B cell (primary cell): ENCODE data around the gene AP5S1. TPM values are rescaled to one million over a fixed set of nuclear protein-coding genes. Genes with fewer than 3 reads are reported as not detected.
A peak's percentile ranks its signal among the peaks of the same experiment; 100 is the strongest.

ENCODE experiments used
- ATAC-seq: fragments of 200-7000 bp; cut with Tn5 transposase; one replicate; pipeline ENCODE4 v1.10.0; 2021; ENCODE audit warnings: low read depth, mild to moderate bottlenecking, moderate number of reproducible peaks, moderate library complexity
- CTCF ChIA-PET: fragments of 350-600 bp; sonication (Branson Sonifier 250); formaldehyde crosslinking; loops from one replicate; lab custom pipeline; 2021; ENCODE audit warnings: antibody characterized with exemption, inconsistent platforms; lab: Charles Lee
- POLR2A ChIA-PET: fragments of 350-600 bp; sonication (Branson Sonifier 250); formaldehyde crosslinking; loops from one replicate; lab custom pipeline; 2021; ENCODE audit warnings: antibody characterized with exemption; lab: Charles Lee
- DNase-seq: peaks from one replicate; pipeline ENCODE4 v3.0.0; 2013
- H2AFZ ChIP-seq: 2 replicates; pipeline ENCODE4 v1.6.1; 2012; ENCODE audit warnings: mild to moderate bottlenecking, low read depth, low read length; ENCODE audit not compliant: insufficient read depth, poor library complexity, severe bottlenecking
- H3K27ac ChIP-seq, 2 donors: 1 replicate in 1 of 2; 2 replicates in 1 of 2; pipeline ENCODE4 v1.5.1; 2012 to 2013; ENCODE audit warnings: low read length in 2 of 2, mild to moderate bottlenecking in 2 of 2, moderate library complexity in 1 of 2
- H3K27me3 ChIP-seq, 4 experiments: fragments of 200-600 bp in 1 of 4; sonication (generic) in 1 of 4; replicated peaks in 1 of 4; 1 replicate in 2 of 4; 2 replicates in 2 of 4; pipeline versions ENCODE4 v1.6.1 to v1.7.0; 2013 to 2016; ENCODE audit warnings: low read length in 3 of 4, mild to moderate bottlenecking in 2 of 4, mixed read lengths in 1 of 4, moderate library complexity in 1 of 4; ENCODE audit not compliant: insufficient read depth in 4 of 4, control insufficient read depth in 3 of 4; ENCODE audit errors: control extremely low read depth in 1 of 4
- H3K36me3 ChIP-seq, 2 experiments: replicated peaks in 1 of 2; 1 replicate in 1 of 2; 2 replicates in 1 of 2; pipeline versions ENCODE4 v1.6.1 to v1.7.1; 2013; ENCODE audit warnings: low read length in 1 of 2; ENCODE audit not compliant: insufficient read depth in 2 of 2, control insufficient read depth in 1 of 2; ENCODE audit errors: control extremely low read depth in 1 of 2, extremely low read depth in 1 of 2
- H3K4me1 ChIP-seq, 2 donors: fragments of 200-600 bp in 1 of 2; sonication (generic) in 1 of 2; 1 replicate in 1 of 2; 2 replicates in 1 of 2; pipeline versions ENCODE4 v1.5.1 to v1.6.1; 2013 to 2017; ENCODE audit warnings: low read length in 2 of 2; ENCODE audit not compliant: control insufficient read depth in 2 of 2, insufficient read depth in 2 of 2
- H3K4me2 ChIP-seq: replicated peaks from 2 replicates; pipeline ENCODE3; 2012; ENCODE audit warnings: mild to moderate bottlenecking, low read depth, low read length; ENCODE audit not compliant: poor library complexity, severe bottlenecking
- H3K4me3 ChIP-seq, 5 experiments: fragments of 200-600 bp in 1 of 5; sonication (generic) in 1 of 5; 1 replicate in 3 of 5; 2 replicates in 2 of 5; pipeline versions ENCODE4 v1.5.1 to v1.7.0; 2011 to 2016; ENCODE audit warnings: low read length in 4 of 5, mild to moderate bottlenecking in 4 of 5, low read depth in 2 of 5, control low read depth in 1 of 5, moderate library complexity in 1 of 5; ENCODE audit not compliant: insufficient read depth in 1 of 5; ENCODE audit errors: control extremely low read depth in 1 of 5, extremely low read depth in 1 of 5
- H3K79me2 ChIP-seq: fragments of 200-600 bp; sonication (generic); one replicate; pipeline ENCODE4 v1.6.0; 2016; ENCODE audit warnings: low read length; ENCODE audit not compliant: control insufficient read depth, insufficient read depth
- H3K9ac ChIP-seq: fragments of 200-600 bp; sonication (generic); 2 replicates; pipeline ENCODE4 v1.6.1; 2017; ENCODE audit warnings: mild to moderate bottlenecking, low read length, moderate library complexity
- H3K9me3 ChIP-seq, 3 donors: one replicate each; pipeline versions ENCODE4 v1.6.1 to v1.7.1; 2013; ENCODE audit warnings: low read length in 2 of 3; ENCODE audit not compliant: control insufficient read depth in 2 of 3, insufficient read depth in 1 of 3; ENCODE audit errors: control extremely low read depth in 1 of 3
- H4K20me1 ChIP-seq: 2 replicates; pipeline ENCODE4 v1.6.0; 2012; ENCODE audit warnings: mild to moderate bottlenecking, low read length; ENCODE audit not compliant: insufficient read depth, control insufficient read depth, poor library complexity, severe bottlenecking
- H3K27ac Mint-ChIP-seq: one replicate; pipeline ENCODE4 v1.8.0; 2021; ENCODE audit warnings: mixed read lengths
- H3K27me3 Mint-ChIP-seq: one replicate; pipeline ENCODE4 v1.8.0; 2021; ENCODE audit warnings: mixed read lengths
- H3K4me1 Mint-ChIP-seq: one replicate; pipeline ENCODE4 v1.8.0; 2021; ENCODE audit warnings: mixed read lengths
- H3K4me3 Mint-ChIP-seq: one replicate; pipeline ENCODE4 v1.8.0; 2021; ENCODE audit warnings: mixed read lengths
- H3K9me3 Mint-ChIP-seq: one replicate; pipeline ENCODE4 v1.8.0; 2022; ENCODE audit warnings: mixed read lengths; ENCODE audit not compliant: insufficient read depth
- EZH2 ChIP-seq: IDR thresholded peaks from 2 replicates; pipeline ENCODE4 v1.6.1; 2012; ENCODE audit warnings: borderline replicate concordance, low read depth, mild to moderate bottlenecking, moderate library complexity, low read length; ENCODE audit not compliant: insufficient read depth, poor library complexity, severe bottlenecking
- WGBS: methylation state at CpG from one replicate; pipeline ENCODE4 v1.1.5; 2013; ENCODE audit warnings: missing lambda C conversion rate; ENCODE audit not compliant: insufficient coverage; 5-methylcytosine and 5-hydroxymethylcytosine counted together
- intact Hi-C: fragments of 100-400 bp; cut with micrococcal nuclease; formaldehyde crosslinking; loops from one replicate; pipeline ENCODE4 v1.10.0; 2022
- polyA plus RNA-seq: library from polyadenylated mRNA; depleted of rRNA; stranded (reverse); fragments of >200 nt; gene quantifications from 2 replicates; pipeline ENCODE4 v1.2.3, GENCODE V29; 2012
- total RNA-seq, 2 donors: library from RNA; stranded (reverse); fragments of 120-200 nt in 1 of 2; gene quantifications; 1 replicate in 1 of 2; 2 replicates in 1 of 2; pipeline versions ENCODE4 v1.2.3 to v1.2.4, GENCODE V29; 2013 to 2022
- TF ChIP-seq, protein P1 (sequence below): fragments of 200-600 bp; IDR thresholded peaks from one replicate; pipeline ENCODE4 v1.8.0; 2022; ENCODE audit warnings: antibody characterized with exemption, mild to moderate bottlenecking

The AP5S1 gene
- total and polyA plus RNA-seq, 2 donors (not counting 1 experiment from before 2014, with no cell fraction given) = 9.2 to 12.6 TPM

GRCh38 chr20:3847429-3847940 is 27.1 kb downstream of the AP5S1 start:
- no peaks in the 10 kb centered on the region for H3K27me3 Mint-ChIP-seq
- POLR2A ChIA-PET = interaction anchor here (0.6 to 1.5 kb wide), 3 partner anchors 27 to 79 kb away, joined by 3 read pairs; partner anchors contain the start of genes ADISSP and AP5S1

DNA sequence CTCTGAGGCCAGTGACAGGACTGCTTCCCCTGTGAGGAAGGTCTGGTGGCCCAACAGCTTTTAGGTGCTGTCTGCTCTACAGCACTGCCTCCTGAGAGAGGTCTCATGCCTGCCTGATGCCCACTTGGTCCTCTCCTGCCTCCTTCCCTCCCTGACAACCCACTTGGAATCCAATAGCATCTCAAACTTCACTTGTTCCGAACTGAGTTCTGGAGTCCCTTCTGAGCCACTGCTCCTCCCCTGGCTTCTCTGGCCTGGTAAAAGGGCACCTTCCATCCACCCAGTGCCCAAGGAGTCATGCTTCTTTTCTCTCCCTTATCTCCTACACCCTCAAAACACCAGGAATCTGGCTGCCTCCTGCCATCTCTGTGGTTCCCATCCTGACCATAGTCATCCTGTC is 28.2 kb downstream of the AP5S1 start:
- Histone ChIP-seq H3K79me2 (peaks cover 44% of the 10 kb centered on the region), H4K20me1 (peaks cover 13% of the 10 kb centered on the region), H2AFZ (no peak overlapping the region), H3K9ac (no peak overlapping the region), H3K36me3 (no peaks in the 10 kb centered on the region), H3K9me3 (no peaks in the 10 kb centered on the region), H3K4me3 (no peak overlapping the region), H3K4me2 (no peak overlapping the region), H3K27me3 (no peaks in the 10 kb centered on the region), H3K4me1 (peaks cover 8 to 18% of the 10 kb centered on the region in 2 donors), H3K27ac (no peak overlapping the region)
- no peak for TF ChIP-seq EZH2
- TF ChIP-seq, protein P1, sequence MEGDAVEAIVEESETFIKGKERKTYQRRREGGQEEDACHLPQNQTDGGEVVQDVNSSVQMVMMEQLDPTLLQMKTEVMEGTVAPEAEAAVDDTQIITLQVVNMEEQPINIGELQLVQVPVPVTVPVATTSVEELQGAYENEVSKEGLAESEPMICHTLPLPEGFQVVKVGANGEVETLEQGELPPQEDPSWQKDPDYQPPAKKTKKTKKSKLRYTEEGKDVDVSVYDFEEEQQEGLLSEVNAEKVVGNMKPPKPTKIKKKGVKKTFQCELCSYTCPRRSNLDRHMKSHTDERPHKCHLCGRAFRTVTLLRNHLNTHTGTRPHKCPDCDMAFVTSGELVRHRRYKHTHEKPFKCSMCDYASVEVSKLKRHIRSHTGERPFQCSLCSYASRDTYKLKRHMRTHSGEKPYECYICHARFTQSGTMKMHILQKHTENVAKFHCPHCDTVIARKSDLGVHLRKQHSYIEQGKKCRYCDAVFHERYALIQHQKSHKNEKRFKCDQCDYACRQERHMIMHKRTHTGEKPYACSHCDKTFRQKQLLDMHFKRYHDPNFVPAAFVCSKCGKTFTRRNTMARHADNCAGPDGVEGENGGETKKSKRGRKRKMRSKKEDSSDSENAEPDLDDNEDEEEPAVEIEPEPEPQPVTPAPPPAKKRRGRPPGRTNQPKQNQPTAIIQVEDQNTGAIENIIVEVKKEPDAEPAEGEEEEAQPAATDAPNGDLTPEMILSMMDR = no peak
- H3K4me3 Mint-ChIP-seq = peak overlapping the region; percentile 76
- no peak for ATAC-seq
- ChIA-PET CTCF (interaction anchor here (1.3 kb wide), 1 partner anchor 28 kb away, joined by 4 read pairs; the partner anchor contains the start of gene AP5S1), POLR2A (interaction anchor here (0.6 kb wide), 1 partner anchor 8 kb away, joined by 5 read pairs; no protein-coding TSS in a partner anchor)
- WGBS = 100% methylated on average over 1 of the region's 1 CpG
- intact Hi-C loops = no loop called here
- H3K9me3 Mint-ChIP-seq = no peaks in the 10 kb centered on the region
- H3K27ac Mint-ChIP-seq = peak overlapping the region; percentile 53
- H3K27me3 Mint-ChIP-seq = no peaks in the 10 kb centered on the region
- peaks cover 32% of the 10 kb centered on the region for H3K4me1 Mint-ChIP-seq
- DNase-seq = no peak

More at GRCh38 chr20:3847429-3847940, 27.1 kb downstream of the AP5S1 start:
- ATAC-seq = no peak
- Histone ChIP-seq H3K4me3 (peak overlapping the region; percentile 59 to 93 (median 86)), H3K27me3 (no peaks in the 10 kb centered on the region), H3K4me1 (peaks cover 8 to 18% of the 10 kb centered on the region in 2 donors), H3K9me3 (no peaks in the 10 kb centered on the region), H4K20me1 (peaks cover 13% of the 10 kb centered on the region), H3K4me2 (peak overlapping the region; percentile 88), H3K9ac (peak overlapping the region; percentile 78), H3K79me2 (peaks cover 42% of the 10 kb centered on the region), H2AFZ (peak overlapping the region; percentile 87), H3K36me3 (no peaks in the 10 kb centered on the region), H3K27ac (peak overlapping the region; percentile 62 to 86)
- TF ChIP-seq EZH2 = no peak
- TF ChIP-seq, protein P1 = no peak
- DNase-seq = no peak
- CTCF ChIA-PET = interaction anchor here (0.6 to 1.5 kb wide), 2 partner anchors 52 to 60 kb away, joined by 3 to 4 read pairs; no protein-coding TSS in a partner anchor
- 40% methylated on average over 7 of the region's 8 CpGs for WGBS
- peaks cover 32% of the 10 kb centered on the region for H3K4me1 Mint-ChIP-seq
- no peaks in the 10 kb centered on the region for H3K9me3 Mint-ChIP-seq
- H3K27ac Mint-ChIP-seq = peak overlapping the region; percentile 87
- intact Hi-C loops = loop anchor here (2.0 kb wide), 3 partner anchors 51 to 237 kb away; partner anchors contain the start of genes CDC25B and CENPB
- peak overlapping the region; percentile 90 for H3K4me3 Mint-ChIP-seq
